Cardiac muscle cell (in vitro differentiated cells and primary cell): ENCODE data around the gene FMO5. TPM values are rescaled to one million over a fixed set of nuclear protein-coding genes. Genes with fewer than 3 reads are reported as not detected.
"Not testable (repeated sequence)": the region's sequence is repeated elsewhere in the genome, so short reads cannot be mapped to it uniquely, and the experiment has no call there.

Experiments used
- DNase-seq, 2 donors: peaks; one replicate each; pipeline versions ENCODE4 v3.0.0 to v3.0.0-alpha.2; 2010 to 2017; ENCODE audit warnings: low read depth in 1 of 2, low spot score in 1 of 2
- H3K27ac ChIP-seq: fragments of 200-600 bp; sonication (generic); 2 replicates; pipeline ENCODE4 v1.5.1; 2016
- H3K27me3 ChIP-seq: fragments of 200-600 bp; sonication (generic); 2 replicates; pipeline ENCODE4 v1.6.0; 2016; ENCODE audit warnings: control low read depth
- H3K36me3 ChIP-seq: fragments of 200-600 bp; sonication (generic); 2 replicates; pipeline ENCODE4 v1.5.1; 2016; ENCODE audit warnings: control low read depth
- H3K4me1 ChIP-seq: fragments of 200-600 bp; sonication (generic); 2 replicates; pipeline ENCODE4 v1.8.1; 2017; ENCODE audit warnings: low read depth, mild to moderate bottlenecking, mixed run types
- H3K4me3 ChIP-seq: fragments of 200-600 bp; sonication (generic); 2 replicates; pipeline ENCODE4 v1.5.1; 2016; ENCODE audit warnings: mild to moderate bottlenecking
- H3K9me3 ChIP-seq: fragments of 200-600 bp; sonication (generic); 2 replicates; pipeline ENCODE4 v1.5.1; 2017; ENCODE audit warnings: low read depth, mild to moderate bottlenecking, control low read depth
- polyA plus RNA-seq: library from polyadenylated mRNA; unstranded; fragments of >200 nt; fragmentation: Nextera tagmentation; extraction: Ambion mirVana; gene quantifications from 2 replicates; pipeline ENCODE4 v1.2.1, GENCODE V29; 2016
- total RNA-seq: library from RNA; depleted of rRNA; stranded (reverse); fragments of >200 nt; gene quantifications from 2 replicates; pipeline ENCODE4 v1.2.3, GENCODE V29; 2016
- TF ChIP-seq, protein P1 (sequence below): IDR thresholded peaks from 2 replicates; pipeline ENCODE4 v1.5.1; 2012; ENCODE audit warnings: low read depth, mild to moderate bottlenecking, low read length

FMO5 gene
- total and polyA plus RNA-seq, 2 experiments from 2014 or later: 0.75 to 1.8 TPM

DNA sequence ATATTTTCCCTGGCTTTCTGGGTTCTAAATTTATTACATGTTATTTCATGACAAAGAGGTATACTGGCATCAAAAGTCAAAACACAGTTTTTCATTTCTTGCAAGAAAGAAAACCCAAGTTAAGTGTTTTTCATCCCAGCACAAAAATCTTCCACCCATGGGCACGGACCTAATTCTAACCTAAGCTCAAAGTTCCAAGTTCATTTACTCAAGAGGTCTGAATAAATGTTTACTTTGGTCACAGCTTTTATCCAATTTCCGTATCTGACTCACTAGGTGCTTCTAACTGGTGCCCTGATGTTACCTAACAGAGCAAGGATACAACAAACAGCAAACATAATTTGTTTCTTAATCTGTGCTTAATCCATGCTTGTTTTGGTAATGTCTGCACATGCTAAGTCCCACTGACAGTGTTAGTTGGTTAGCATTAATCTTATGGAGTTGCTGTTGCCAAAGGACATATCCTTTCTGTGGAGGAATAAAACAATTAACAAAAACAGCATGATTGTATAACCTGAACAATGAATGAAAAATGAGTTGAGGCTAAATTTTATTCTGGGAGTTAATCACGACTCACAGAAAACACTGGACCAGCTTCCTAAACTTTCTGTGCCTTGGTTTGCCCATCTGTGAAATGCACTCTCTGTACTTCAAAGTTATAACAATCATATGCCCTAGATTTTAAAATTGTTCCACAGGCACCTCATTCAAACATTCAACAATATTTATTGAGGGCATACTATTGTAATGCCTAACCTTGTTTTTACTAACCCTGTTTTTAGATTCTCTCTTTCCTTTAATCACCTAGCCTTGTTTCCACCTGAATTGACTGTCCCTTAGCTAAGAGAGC, 13.1 kb upstream of the FMO5 start:
- no peak overlapping the region for H3K27ac ChIP-seq
- H3K4me3 ChIP-seq: no peak overlapping the region
- no peak for DNase-seq
- TF ChIP-seq, protein P1, sequence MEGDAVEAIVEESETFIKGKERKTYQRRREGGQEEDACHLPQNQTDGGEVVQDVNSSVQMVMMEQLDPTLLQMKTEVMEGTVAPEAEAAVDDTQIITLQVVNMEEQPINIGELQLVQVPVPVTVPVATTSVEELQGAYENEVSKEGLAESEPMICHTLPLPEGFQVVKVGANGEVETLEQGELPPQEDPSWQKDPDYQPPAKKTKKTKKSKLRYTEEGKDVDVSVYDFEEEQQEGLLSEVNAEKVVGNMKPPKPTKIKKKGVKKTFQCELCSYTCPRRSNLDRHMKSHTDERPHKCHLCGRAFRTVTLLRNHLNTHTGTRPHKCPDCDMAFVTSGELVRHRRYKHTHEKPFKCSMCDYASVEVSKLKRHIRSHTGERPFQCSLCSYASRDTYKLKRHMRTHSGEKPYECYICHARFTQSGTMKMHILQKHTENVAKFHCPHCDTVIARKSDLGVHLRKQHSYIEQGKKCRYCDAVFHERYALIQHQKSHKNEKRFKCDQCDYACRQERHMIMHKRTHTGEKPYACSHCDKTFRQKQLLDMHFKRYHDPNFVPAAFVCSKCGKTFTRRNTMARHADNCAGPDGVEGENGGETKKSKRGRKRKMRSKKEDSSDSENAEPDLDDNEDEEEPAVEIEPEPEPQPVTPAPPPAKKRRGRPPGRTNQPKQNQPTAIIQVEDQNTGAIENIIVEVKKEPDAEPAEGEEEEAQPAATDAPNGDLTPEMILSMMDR: no peak
- H3K9me3 ChIP-seq: no peaks in the 10 kb centered on the region
- H3K4me1 ChIP-seq: no peaks in the 10 kb centered on the region
- H3K36me3 ChIP-seq: no peaks in the 10 kb centered on the region
- H3K27me3 ChIP-seq: no peaks in the 10 kb centered on the region

- no peaks in the 10 kb centered on the region for H3K27me3 ChIP-seq
Measured at GRCh38 chr1:147236959-147237791, 12.0 kb upstream of the FMO5 start.

DNA sequence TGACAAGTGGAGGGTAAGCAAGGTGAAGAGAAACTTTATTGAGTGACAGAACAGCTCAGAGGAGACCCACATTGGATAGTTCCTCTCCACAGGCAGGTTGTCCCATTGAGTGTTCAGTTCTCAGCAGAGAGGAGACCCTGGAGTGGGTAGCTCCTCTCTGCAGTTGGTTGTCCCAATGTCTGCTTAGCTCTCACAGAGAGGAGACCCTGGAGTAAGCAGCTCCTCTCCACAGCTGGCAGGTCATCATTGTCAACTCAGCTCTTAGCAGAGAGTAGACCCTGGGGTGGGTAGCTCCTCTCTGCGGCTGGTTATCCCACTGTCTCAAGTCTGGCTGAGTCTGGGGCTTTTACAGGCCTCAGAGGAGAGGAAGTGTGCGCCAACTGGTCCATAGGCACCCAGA, 11.3 kb upstream of the FMO5 start:
- DNase-seq: no peak
- TF ChIP-seq, protein P1: no peak
- Histone ChIP-seq H3K4me1 (no peaks in the 10 kb centered on the region), H3K27ac (no peak overlapping the region), H3K27me3 (no peaks in the 10 kb centered on the region), H3K36me3 (no peaks in the 10 kb centered on the region), H3K9me3 (no peaks in the 10 kb centered on the region), H3K4me3 (no peak overlapping the region)

More at GRCh38 chr1:147236959-147237791, 12.0 kb upstream of the FMO5 start:
- Histone ChIP-seq H3K9me3 (no peaks in the 10 kb centered on the region), H3K27ac (no peak overlapping the region), H3K4me1 (no peaks in the 10 kb centered on the region), H3K36me3 (no peaks in the 10 kb centered on the region), H3K4me3 (no peak overlapping the region)
- TF ChIP-seq, protein P1: no peak
- no peak for DNase-seq

DNA sequence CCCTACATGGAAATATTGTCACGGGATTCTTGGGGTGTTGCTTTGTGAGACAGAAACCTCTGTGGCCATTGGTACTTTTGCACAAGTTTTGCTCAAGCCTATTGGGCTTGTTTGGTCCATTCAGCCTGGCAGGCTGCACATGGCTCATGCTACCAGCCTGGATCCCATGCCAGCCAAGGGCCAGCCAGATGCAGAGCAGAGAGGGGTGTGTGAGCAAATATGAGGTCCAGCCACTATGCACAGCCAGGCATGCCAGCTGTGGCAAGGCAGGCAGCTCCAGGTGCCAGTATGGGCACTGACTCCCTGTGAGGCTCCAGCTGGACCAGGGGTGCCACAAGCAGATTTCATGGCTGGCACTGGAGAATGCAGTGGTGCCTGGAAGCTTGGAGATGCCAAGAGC, 10.7 kb upstream of the FMO5 start:
- Histone ChIP-seq H3K27me3 (no peaks in the 10 kb centered on the region), H3K9me3 (no peaks in the 10 kb centered on the region), H3K27ac (no peak overlapping the region), H3K4me3 (no peak overlapping the region), H3K4me1 (no peaks in the 10 kb centered on the region), H3K36me3 (no peaks in the 10 kb centered on the region)
- TF ChIP-seq, protein P1: no peak
- no peak for DNase-seq

GRCh38 chr1:147233903-147234302, 8.8 kb upstream of the FMO5 start:
- not testable (repeated sequence) for H3K27me3 ChIP-seq, H3K4me1 ChIP-seq, H3K27ac ChIP-seq, DNase-seq, H3K36me3 ChIP-seq, H3K4me3 ChIP-seq, H3K9me3 ChIP-seq

- not testable (repeated sequence) for H3K4me1 ChIP-seq, H3K4me3 ChIP-seq, H3K27ac ChIP-seq, H3K36me3 ChIP-seq, H3K27me3 ChIP-seq, H3K9me3 ChIP-seq, DNase-seq
Measured at GRCh38 chr1:147231032-147231431, 5.9 kb upstream of the FMO5 start.
